GM23338 (cell line): ENCODE results near the gene XPNPEP2. TPM values are rescaled to one million over a fixed set of nuclear protein-coding genes. Genes with fewer than 3 reads are reported as not detected.

ENCODE experiments used
- ATAC-seq: fragments of 200-7000 bp; cut with Tn5 transposase; 3 replicates; pipeline ENCODE4 v1.9.1; 2020
- DNase-seq: peaks from one replicate; pipeline ENCODE4 v3.0.0-alpha.2; 2015; ENCODE audit warnings: low spot score
- H2AFZ ChIP-seq: fragments of 200-600 bp; sonication (generic); 2 replicates; pipeline ENCODE4 v1.8.0; 2016; ENCODE audit warnings: antibody characterized with exemption, mild to moderate bottlenecking, moderate library complexity
- H3F3A ChIP-seq: fragments of 200-600 bp; sonication (generic); replicated peaks from 2 replicates; pipeline ENCODE4 v1.8.0; 2017; ENCODE audit warnings: antibody characterized with exemption, mixed run types, low read depth
- H3K27ac ChIP-seq: fragments of 200-600 bp; sonication (generic); 2 replicates; pipeline ENCODE4 v1.6.1; 2016; ENCODE audit warnings: low read depth
- H3K27me3 ChIP-seq: fragments of 200-600 bp; sonication (generic); 2 replicates; pipeline ENCODE4 v1.8.0; 2016; ENCODE audit warnings: mild to moderate bottlenecking, mixed run types, moderate library complexity; ENCODE audit not compliant: insufficient read depth
- H3K36me3 ChIP-seq: fragments of 200-600 bp; sonication (generic); 2 replicates; pipeline ENCODE4 v1.8.0; 2016; ENCODE audit warnings: mild to moderate bottlenecking; ENCODE audit not compliant: insufficient read depth
- H3K4me1 ChIP-seq: fragments of 200-600 bp; sonication (generic); 2 replicates; pipeline ENCODE4 v1.8.0; 2016; ENCODE audit warnings: mild to moderate bottlenecking, moderate library complexity; ENCODE audit not compliant: insufficient read depth
- H3K4me2 ChIP-seq: fragments of 200-600 bp; sonication (generic); 2 replicates; pipeline ENCODE4 v1.7.1; 2017; ENCODE audit warnings: mixed run types
- H3K4me3 ChIP-seq: fragments of 200-600 bp; sonication (generic); 2 replicates; pipeline ENCODE4 v1.6.1; 2016; ENCODE audit warnings: mixed run types
- H3K79me2 ChIP-seq: fragments of 200-600 bp; sonication (generic); replicated peaks from 2 replicates; pipeline ENCODE4 v1.8.0; 2017; ENCODE audit warnings: mild to moderate bottlenecking; ENCODE audit not compliant: insufficient read depth
- H3K9me2 ChIP-seq: fragments of 200-600 bp; sonication (generic); 2 replicates; pipeline ENCODE4 v1.8.0; 2017; ENCODE audit not compliant: insufficient read depth
- H4K20me1 ChIP-seq: fragments of 200-600 bp; sonication (generic); replicated peaks from 2 replicates; pipeline ENCODE4 v1.8.0; 2017; ENCODE audit warnings: mild to moderate bottlenecking; ENCODE audit not compliant: insufficient read depth
- H3K27ac Mint-ChIP-seq: 2 replicates; pipeline ENCODE4 v1.8.0; 2020; ENCODE audit warnings: inconsistent platforms, mild to moderate bottlenecking, moderate library complexity, mixed read lengths
- H3K27me3 Mint-ChIP-seq: 3 replicates; pipeline ENCODE4 v1.8.0; 2022; ENCODE audit warnings: low read depth, mild to moderate bottlenecking, moderate library complexity, mixed read lengths, inconsistent platforms; ENCODE audit not compliant: insufficient read depth, poor library complexity
- H3K36me3 Mint-ChIP-seq: 3 replicates; pipeline ENCODE4 v1.8.0; 2021; ENCODE audit warnings: low read depth, mild to moderate bottlenecking, inconsistent platforms, moderate library complexity, mixed read lengths
- H3K4me1 Mint-ChIP-seq: 3 replicates; pipeline ENCODE4 v1.8.0; 2020; ENCODE audit warnings: mild to moderate bottlenecking, inconsistent platforms, mixed read lengths
- H3K4me3 Mint-ChIP-seq: 3 replicates; pipeline ENCODE4 v1.8.0; 2021; ENCODE audit warnings: moderate library complexity, mild to moderate bottlenecking, inconsistent platforms, mixed read lengths
- H3K9me3 Mint-ChIP-seq: 3 replicates; pipeline ENCODE4 v1.8.0; 2020; ENCODE audit warnings: moderate library complexity, mild to moderate bottlenecking, inconsistent platforms, mixed read lengths
- EZH2 ChIP-seq: fragments of 200-600 bp; sonication (generic); IDR thresholded peaks from one replicate; pipeline ENCODE4 v1.8.0; 2017; ENCODE audit warnings: antibody characterized with exemption, mild to moderate bottlenecking, low read depth; ENCODE audit not compliant: unreplicated experiment
- EZH2phosphoT487 ChIP-seq: fragments of 200-600 bp; sonication (generic); IDR thresholded peaks from one replicate; pipeline ENCODE4 v1.8.1; 2018; ENCODE audit warnings: antibody characterized with exemption; ENCODE audit not compliant: unreplicated experiment
- NANOG ChIP-seq: IDR thresholded peaks from 2 replicates; pipeline ENCODE4 v1.6.1; 2016; ENCODE audit warnings: antibody characterized with exemption, borderline replicate concordance
- POLR2AphosphoS5 ChIP-seq: IDR thresholded peaks from 2 replicates; pipeline ENCODE4 v1.6.1; 2016; ENCODE audit warnings: antibody characterized with exemption, low read depth
- STAT1 ChIP-seq: IDR thresholded peaks from one replicate; pipeline ENCODE4 v1.6.1; 2016; ENCODE audit warnings: antibody characterized with exemption; ENCODE audit not compliant: unreplicated experiment
- ZNF114 ChIP-seq: fragments of 250-450 bp; sonication (Bioruptor Pico); IDR thresholded peaks from 2 replicates; pipeline ENCODE4 v1.5.0; 2020; ENCODE audit warnings: mild to moderate bottlenecking, moderate library complexity
- ZNF331 ChIP-seq: fragments of 250-450 bp; sonication (Bioruptor Pico); IDR thresholded peaks from 2 replicates; pipeline ENCODE4 v1.5.0; 2020; ENCODE audit warnings: low read depth, mild to moderate bottlenecking, moderate library complexity
- polyA plus RNA-seq: library from polyadenylated mRNA; unstranded; fragments of >200 nt; fragmentation: Nextera tagmentation; extraction: Ambion mirVana; gene quantifications from 2 replicates; pipeline ENCODE4 v1.2.1, GENCODE V29; 2016
- total RNA-seq: library from RNA; depleted of rRNA; stranded (reverse); fragments of >200 nt; shearing (Covaris generic); gene quantifications from 2 replicates; pipeline ENCODE4 v1.2.3, GENCODE V29; 2014
- TF ChIP-seq, protein P1 (sequence below): fragments of 250-450 bp; sonication (Bioruptor Pico); IDR thresholded peaks from 2 replicates; pipeline ENCODE4 v1.5.0; 2020; ENCODE audit warnings: mild to moderate bottlenecking, moderate library complexity
- TF ChIP-seq, protein P2 (sequence below): IDR thresholded peaks from one replicate; pipeline ENCODE4 v1.6.1; 2018; ENCODE audit warnings: antibody characterized with exemption; ENCODE audit not compliant: unreplicated experiment
- TF ChIP-seq, protein P3 (sequence below): IDR thresholded peaks from 2 replicates; pipeline ENCODE4 v1.6.1; 2016; ENCODE audit warnings: antibody characterized with exemption
- TF ChIP-seq, protein P4 (sequence below), 2 experiments: fragments of 200-600 bp in 1 of 2; sonication (generic) in 1 of 2; conservative IDR thresholded peaks; 2 replicates each; pipeline versions ENCODE4 v1.5.1 to v1.6.1; 2016 to 2017; ENCODE audit warnings: antibody characterized with exemption in 2 of 2, low read depth in 2 of 2, mild to moderate bottlenecking in 2 of 2, moderate library complexity in 1 of 2

The XPNPEP2 gene
- total and polyA plus RNA-seq, 2 experiments from 2014 or later: not detected

DNA sequence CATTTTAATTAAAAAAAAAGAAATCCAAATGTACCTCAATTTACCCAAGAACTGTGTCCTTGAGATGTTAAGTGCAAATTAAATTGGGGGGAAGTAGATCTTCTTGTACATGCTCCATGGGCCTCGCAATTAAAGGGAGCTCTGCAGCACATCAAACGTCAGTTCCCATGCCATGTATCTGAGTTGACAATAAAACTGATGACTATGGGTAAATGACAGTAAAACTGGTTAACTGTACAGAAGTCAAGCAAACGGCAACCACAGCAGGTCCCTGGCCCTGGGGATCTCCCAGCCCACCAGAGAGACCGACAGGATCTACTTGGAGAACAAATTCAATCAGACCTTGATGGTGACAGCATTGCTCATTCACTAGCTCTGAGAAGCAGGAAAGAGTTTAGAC lies 32.8 kb upstream of the XPNPEP2 start (continued):
- TF ChIP-seq POLR2AphosphoS5 (no peak), ZNF331 (CRISPR knock-in tag) (no peak), EZH2 (no peak), EZH2phosphoT487 (no peak), STAT1 (no peak)
- TF ChIP-seq, protein P1, sequence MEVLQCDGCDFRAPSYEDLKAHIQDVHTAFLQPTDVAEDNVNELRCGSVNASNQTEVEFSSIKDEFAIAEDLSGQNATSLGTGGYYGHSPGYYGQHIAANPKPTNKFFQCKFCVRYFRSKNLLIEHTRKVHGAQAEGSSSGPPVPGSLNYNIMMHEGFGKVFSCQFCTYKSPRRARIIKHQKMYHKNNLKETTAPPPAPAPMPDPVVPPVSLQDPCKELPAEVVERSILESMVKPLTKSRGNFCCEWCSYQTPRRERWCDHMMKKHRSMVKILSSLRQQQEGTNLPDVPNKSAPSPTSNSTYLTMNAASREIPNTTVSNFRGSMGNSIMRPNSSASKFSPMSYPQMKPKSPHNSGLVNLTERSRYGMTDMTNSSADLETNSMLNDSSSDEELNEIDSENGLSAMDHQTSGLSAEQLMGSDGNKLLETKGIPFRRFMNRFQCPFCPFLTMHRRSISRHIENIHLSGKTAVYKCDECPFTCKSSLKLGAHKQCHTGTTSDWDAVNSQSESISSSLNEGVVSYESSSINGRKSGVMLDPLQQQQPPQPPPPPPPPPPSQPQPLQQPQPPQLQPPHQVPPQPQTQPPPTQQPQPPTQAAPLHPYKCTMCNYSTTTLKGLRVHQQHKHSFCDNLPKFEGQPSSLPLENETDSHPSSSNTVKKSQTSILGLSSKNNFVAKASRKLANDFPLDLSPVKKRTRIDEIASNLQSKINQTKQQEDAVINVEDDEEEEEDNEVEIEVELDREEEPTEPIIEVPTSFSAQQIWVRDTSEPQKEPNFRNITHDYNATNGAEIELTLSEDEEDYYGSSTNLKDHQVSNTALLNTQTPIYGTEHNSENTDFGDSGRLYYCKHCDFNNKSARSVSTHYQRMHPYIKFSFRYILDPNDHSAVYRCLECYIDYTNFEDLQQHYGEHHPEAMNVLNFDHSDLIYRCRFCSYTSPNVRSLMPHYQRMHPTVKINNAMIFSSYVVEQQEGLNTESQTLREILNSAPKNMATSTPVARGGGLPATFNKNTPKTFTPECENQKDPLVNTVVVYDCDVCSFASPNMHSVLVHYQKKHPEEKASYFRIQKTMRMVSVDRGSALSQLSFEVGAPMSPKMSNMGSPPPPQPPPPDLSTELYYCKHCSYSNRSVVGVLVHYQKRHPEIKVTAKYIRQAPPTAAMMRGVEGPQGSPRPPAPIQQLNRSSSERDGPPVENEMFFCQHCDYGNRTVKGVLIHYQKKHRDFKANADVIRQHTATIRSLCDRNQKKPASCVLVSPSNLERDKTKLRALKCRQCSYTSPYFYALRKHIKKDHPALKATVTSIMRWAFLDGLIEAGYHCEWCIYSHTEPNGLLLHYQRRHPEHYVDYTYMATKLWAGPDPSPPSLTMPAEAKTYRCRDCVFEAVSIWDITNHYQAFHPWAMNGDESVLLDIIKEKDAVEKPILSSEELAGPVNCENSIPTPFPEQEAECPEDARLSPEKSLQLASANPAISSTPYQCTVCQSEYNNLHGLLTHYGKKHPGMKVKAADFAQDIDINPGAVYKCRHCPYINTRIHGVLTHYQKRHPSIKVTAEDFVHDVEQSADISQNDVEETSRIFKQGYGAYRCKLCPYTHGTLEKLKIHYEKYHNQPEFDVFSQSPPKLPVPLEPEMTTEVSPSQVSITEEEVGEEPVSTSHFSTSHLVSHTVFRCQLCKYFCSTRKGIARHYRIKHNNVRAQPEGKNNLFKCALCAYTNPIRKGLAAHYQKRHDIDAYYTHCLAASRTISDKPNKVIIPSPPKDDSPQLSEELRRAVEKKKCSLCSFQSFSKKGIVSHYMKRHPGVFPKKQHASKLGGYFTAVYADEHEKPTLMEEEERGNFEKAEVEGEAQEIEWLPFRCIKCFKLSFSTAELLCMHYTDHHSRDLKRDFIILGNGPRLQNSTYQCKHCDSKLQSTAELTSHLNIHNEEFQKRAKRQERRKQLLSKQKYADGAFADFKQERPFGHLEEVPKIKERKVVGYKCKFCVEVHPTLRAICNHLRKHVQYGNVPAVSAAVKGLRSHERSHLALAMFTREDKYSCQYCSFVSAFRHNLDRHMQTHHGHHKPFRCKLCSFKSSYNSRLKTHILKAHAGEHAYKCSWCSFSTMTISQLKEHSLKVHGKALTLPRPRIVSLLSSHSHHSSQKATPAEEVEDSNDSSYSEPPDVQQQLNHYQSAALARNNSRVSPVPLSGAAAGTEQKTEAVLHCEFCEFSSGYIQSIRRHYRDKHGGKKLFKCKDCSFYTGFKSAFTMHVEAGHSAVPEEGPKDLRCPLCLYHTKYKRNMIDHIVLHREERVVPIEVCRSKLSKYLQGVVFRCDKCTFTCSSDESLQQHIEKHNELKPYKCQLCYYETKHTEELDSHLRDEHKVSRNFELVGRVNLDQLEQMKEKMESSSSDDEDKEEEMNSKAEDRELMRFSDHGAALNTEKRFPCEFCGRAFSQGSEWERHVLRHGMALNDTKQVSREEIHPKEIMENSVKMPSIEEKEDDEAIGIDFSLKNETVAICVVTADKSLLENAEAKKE (CRISPR knock-in tag): no peak

DNA sequence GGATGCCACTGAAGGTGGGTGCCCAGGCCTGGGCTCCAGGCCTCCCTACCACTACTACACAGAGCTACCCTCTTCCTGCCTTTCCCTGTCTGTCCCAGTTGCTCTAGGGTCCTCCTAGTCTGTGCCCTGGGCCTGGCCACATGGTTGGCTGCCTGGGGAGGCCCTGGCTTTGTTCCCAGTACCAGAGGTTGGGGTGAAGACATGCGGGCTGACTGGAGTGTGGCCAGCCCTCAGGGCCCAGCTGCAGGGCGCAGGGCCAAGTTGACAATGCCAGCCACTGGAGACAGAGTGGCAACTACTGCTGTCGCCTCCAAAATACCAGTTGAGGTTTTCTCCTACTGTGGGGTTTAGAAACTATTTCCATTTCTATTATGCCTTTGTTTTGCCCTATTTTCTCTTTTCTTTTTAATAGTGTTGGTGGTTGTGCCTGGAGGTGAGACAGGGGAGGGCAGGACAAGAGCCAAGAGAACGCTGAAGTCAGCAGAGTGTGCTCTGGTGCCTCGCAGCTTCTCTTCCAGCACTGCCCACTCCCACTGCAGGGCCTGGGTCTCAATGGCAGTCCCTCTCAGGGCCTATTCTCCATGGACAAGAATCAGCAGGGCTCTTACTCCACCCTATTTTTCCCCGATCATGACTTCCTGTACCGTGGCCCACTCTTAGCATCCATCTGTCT lies 32.2 kb upstream of the XPNPEP2 start:
- H3K4me2 ChIP-seq: no peak overlapping the region
- H3K4me3 ChIP-seq: no peak overlapping the region
- no peaks in the 10 kb centered on the region for H3K36me3 Mint-ChIP-seq
- peaks cover 4% of the 10 kb centered on the region; the same call in 2 of the 3 replicates for H3K9me3 Mint-ChIP-seq
- no peaks in the 10 kb centered on the region for H3K79me2 ChIP-seq
- H3K27me3 ChIP-seq: no peaks in the 10 kb centered on the region
- H3K9me2 ChIP-seq: no peaks in the 10 kb centered on the region
- no peak overlapping the region for H3K4me3 Mint-ChIP-seq
- no peak for DNase-seq
- H4K20me1 ChIP-seq: no peaks in the 10 kb centered on the region
- H2AFZ ChIP-seq: no peak overlapping the region
- H3F3A ChIP-seq: no peaks in the 10 kb centered on the region
- H3K27me3 Mint-ChIP-seq: peaks cover 6% of the 10 kb centered on the region
- TF ChIP-seq NANOG: no peak
- TF ChIP-seq, protein P2, sequence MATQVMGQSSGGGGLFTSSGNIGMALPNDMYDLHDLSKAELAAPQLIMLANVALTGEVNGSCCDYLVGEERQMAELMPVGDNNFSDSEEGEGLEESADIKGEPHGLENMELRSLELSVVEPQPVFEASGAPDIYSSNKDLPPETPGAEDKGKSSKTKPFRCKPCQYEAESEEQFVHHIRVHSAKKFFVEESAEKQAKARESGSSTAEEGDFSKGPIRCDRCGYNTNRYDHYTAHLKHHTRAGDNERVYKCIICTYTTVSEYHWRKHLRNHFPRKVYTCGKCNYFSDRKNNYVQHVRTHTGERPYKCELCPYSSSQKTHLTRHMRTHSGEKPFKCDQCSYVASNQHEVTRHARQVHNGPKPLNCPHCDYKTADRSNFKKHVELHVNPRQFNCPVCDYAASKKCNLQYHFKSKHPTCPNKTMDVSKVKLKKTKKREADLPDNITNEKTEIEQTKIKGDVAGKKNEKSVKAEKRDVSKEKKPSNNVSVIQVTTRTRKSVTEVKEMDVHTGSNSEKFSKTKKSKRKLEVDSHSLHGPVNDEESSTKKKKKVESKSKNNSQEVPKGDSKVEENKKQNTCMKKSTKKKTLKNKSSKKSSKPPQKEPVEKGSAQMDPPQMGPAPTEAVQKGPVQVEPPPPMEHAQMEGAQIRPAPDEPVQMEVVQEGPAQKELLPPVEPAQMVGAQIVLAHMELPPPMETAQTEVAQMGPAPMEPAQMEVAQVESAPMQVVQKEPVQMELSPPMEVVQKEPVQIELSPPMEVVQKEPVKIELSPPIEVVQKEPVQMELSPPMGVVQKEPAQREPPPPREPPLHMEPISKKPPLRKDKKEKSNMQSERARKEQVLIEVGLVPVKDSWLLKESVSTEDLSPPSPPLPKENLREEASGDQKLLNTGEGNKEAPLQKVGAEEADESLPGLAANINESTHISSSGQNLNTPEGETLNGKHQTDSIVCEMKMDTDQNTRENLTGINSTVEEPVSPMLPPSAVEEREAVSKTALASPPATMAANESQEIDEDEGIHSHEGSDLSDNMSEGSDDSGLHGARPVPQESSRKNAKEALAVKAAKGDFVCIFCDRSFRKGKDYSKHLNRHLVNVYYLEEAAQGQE: no peak
- TF ChIP-seq, protein P3, sequence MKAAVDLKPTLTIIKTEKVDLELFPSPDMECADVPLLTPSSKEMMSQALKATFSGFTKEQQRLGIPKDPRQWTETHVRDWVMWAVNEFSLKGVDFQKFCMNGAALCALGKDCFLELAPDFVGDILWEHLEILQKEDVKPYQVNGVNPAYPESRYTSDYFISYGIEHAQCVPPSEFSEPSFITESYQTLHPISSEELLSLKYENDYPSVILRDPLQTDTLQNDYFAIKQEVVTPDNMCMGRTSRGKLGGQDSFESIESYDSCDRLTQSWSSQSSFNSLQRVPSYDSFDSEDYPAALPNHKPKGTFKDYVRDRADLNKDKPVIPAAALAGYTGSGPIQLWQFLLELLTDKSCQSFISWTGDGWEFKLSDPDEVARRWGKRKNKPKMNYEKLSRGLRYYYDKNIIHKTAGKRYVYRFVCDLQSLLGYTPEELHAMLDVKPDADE: no peak
- TF ChIP-seq ZNF114 (CRISPR knock-in tag): no peak
- no peak for TF ChIP-seq EZH2
- TF ChIP-seq, protein P4, sequence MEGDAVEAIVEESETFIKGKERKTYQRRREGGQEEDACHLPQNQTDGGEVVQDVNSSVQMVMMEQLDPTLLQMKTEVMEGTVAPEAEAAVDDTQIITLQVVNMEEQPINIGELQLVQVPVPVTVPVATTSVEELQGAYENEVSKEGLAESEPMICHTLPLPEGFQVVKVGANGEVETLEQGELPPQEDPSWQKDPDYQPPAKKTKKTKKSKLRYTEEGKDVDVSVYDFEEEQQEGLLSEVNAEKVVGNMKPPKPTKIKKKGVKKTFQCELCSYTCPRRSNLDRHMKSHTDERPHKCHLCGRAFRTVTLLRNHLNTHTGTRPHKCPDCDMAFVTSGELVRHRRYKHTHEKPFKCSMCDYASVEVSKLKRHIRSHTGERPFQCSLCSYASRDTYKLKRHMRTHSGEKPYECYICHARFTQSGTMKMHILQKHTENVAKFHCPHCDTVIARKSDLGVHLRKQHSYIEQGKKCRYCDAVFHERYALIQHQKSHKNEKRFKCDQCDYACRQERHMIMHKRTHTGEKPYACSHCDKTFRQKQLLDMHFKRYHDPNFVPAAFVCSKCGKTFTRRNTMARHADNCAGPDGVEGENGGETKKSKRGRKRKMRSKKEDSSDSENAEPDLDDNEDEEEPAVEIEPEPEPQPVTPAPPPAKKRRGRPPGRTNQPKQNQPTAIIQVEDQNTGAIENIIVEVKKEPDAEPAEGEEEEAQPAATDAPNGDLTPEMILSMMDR (conservative IDR thresholded peaks at IDR 0.05; ENCODE audit: low read depth in 2 of 2): no peak
- TF ChIP-seq EZH2phosphoT487: no peak
- no peak for TF ChIP-seq ZNF331 (CRISPR knock-in tag)
- H3K27ac Mint-ChIP-seq: no peak overlapping the region
- H3K4me1 ChIP-seq: no peaks in the 10 kb centered on the region
- ATAC-seq: no peak
- no peak overlapping the region for H3K27ac ChIP-seq
- H3K36me3 ChIP-seq: no peaks in the 10 kb centered on the region
- H3K4me1 Mint-ChIP-seq: no peaks in the 10 kb centered on the region; the same call in 2 of the 3 replicates
